ENCODE measurements around the gene C1orf74. TPM values are rescaled to one million over a fixed set of nuclear protein-coding genes. Genes with fewer than 3 reads are reported as not detected.

C1orf74 gene
- total RNA-seq = 0.11 TPM

DNA sequence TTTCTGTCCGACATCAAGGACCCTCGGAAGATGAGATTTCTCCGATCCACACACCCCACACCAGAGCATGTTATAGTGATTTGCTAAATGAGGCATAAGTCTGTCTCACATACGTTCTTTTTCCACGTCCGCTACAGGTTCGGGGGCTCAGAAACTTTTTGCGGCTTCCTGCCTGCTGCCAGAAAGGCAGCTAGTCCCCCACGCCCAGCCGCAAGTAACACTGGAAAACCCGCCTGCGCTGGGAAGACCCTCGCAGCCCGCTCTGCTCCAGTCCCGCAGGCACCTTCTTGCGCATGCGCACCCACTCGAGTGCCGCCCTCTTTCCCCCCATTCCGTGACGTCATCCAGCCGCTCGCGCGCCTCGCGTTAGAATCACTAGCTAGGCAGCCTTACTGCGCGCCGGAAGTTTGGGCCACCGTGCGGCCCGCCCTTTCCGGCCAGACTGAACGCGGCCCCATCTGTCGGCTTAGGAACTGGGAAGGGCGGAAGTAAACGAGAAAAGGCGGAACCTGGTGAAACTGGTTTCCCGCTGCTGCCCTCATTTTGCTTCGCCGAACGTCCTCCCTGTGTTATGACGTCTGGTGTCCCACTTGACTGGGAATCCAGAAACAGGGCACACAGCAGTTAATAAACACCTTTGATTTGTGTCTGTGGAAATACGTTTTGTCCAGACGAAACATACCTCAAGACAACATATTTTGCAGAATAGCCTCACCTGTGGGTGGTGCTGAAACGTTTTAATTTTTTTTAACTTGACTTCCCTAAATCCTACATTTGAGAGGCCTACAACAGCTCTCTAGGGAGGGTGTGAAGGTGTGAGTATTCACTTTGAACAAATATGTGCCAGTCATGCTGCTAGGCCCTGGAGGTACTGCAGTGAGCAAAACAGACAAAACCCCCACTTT, at the start of gene C1orf74:
Gene C1orf74 (minus strand): TSS at position 295 of the 905 bp plus-strand sequence. CDS start 925 bp downstream, outside the sequence.
- peak; percentile 93 to 100 for DNase-seq (ENCODE audit: low spot score in 2 of 2)
- TF ChIP-seq, protein P1, sequence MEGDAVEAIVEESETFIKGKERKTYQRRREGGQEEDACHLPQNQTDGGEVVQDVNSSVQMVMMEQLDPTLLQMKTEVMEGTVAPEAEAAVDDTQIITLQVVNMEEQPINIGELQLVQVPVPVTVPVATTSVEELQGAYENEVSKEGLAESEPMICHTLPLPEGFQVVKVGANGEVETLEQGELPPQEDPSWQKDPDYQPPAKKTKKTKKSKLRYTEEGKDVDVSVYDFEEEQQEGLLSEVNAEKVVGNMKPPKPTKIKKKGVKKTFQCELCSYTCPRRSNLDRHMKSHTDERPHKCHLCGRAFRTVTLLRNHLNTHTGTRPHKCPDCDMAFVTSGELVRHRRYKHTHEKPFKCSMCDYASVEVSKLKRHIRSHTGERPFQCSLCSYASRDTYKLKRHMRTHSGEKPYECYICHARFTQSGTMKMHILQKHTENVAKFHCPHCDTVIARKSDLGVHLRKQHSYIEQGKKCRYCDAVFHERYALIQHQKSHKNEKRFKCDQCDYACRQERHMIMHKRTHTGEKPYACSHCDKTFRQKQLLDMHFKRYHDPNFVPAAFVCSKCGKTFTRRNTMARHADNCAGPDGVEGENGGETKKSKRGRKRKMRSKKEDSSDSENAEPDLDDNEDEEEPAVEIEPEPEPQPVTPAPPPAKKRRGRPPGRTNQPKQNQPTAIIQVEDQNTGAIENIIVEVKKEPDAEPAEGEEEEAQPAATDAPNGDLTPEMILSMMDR (IDR thresholded peaks at IDR 0.05) = no peak
- intact Hi-C loops (cut with DNase I) = loop anchor here (1.0 to 2.0 kb wide), 2 partner anchors 15 to 42 kb away; partner anchors contain the start of gene UTP25

DNA sequence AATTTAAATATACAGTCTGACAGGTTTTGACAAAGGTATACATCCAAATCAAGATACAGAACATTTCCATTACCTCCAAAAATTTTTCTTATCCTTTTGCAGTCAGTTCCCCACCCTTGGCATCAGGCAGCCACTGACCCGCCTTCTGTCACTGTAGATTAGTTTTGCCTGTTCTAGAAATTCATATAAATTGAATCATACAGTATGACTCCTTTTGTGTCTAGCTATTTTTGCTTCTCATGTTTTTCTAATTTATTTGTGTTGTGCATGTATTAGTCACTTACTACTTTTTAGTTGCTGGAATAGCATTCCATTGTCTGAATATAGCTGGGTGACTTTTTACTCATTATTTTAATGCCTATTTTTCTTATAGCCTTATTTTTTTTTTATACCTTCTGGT, 47.3 kb upstream of the C1orf74 start:
- DNase-seq (ENCODE audit: low spot score in 2 of 2) = no peak
- intact Hi-C loops (cut with DNase I) = no loop called here
- Histone ChIP-seq H3K4me3 (no peak overlapping the region), H3K27me3 (no peaks in the 10 kb centered on the region), H3K9me3 (no peaks in the 10 kb centered on the region), H3K27ac (no peak overlapping the region), H3K4me1 (peaks cover 0 to 12% of the 10 kb centered on the region in 2 donors), H3K36me3 (peaks cover 43 to 49% of the 10 kb centered on the region in 2 donors)
- TF ChIP-seq, protein P1 (IDR thresholded peaks at IDR 0.05) = no peak

More for the DNA sequence above, at the start of gene C1orf74:
- Histone ChIP-seq H3K4me3 (peak within 1 kb of the TSS; percentile 71 to 81), H3K27me3 (no peaks in the 10 kb centered on the region), H3K36me3 (no peaks in the 10 kb centered on the region), H3K9me3 (no peaks in the 10 kb centered on the region), H3K4me1 (peaks cover 0 to 12% of the 10 kb centered on the region in 2 donors), H3K27ac (peak within 1 kb of the TSS; percentile 75 to 85)

DNA sequence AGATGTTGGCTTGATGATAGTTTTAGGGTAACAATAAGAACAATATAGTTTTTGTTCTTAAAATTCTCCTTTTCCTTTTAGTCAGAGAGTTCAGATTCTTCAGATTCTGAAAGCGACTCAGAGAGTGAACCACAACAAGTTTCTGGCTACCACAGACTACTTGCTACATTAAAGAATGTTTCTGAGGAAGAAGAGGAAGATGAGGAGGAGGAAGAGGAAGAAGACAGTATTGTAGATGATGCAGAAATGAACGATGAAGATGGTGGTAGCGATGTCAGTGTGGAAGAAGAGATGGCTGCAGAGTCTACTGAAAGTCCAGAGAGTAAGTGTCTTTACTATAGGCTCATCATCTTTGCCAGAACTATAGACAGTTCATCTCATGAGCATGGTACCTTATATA, 46.4 kb upstream of the C1orf74 start:
- no peak for DNase-seq (ENCODE audit: low spot score in 2 of 2)
- Histone ChIP-seq H3K27ac (no peak overlapping the region), H3K27me3 (no peaks in the 10 kb centered on the region), H3K4me3 (no peak overlapping the region), H3K4me1 (peaks cover 0 to 12% of the 10 kb centered on the region in 2 donors), H3K36me3 (peaks cover 43 to 44% of the 10 kb centered on the region in 2 donors), H3K9me3 (no peaks in the 10 kb centered on the region)
- TF ChIP-seq, protein P1 (IDR thresholded peaks at IDR 0.05) = no peak
- intact Hi-C loops (cut with DNase I) = no loop called here

- peaks cover 37 to 38% of the 10 kb centered on the region in 2 donors for H3K36me3 ChIP-seq
- H3K9me3 ChIP-seq = no peaks in the 10 kb centered on the region
- no peak overlapping the region for H3K4me3 ChIP-seq
- intact Hi-C loops (cut with DNase I) = no loop called here
- TF ChIP-seq, protein P1 (IDR thresholded peaks at IDR 0.05) = no peak
- H3K27ac ChIP-seq = no peak overlapping the region
- H3K4me1 ChIP-seq = peaks cover 0 to 12% of the 10 kb centered on the region in 2 donors
- DNase-seq (ENCODE audit: low spot score in 2 of 2) = no peak
- no peaks in the 10 kb centered on the region for H3K27me3 ChIP-seq
These were observed 45.4 kb upstream of the C1orf74 start for GRCh38 chr1:209829716-209830115.

DNA sequence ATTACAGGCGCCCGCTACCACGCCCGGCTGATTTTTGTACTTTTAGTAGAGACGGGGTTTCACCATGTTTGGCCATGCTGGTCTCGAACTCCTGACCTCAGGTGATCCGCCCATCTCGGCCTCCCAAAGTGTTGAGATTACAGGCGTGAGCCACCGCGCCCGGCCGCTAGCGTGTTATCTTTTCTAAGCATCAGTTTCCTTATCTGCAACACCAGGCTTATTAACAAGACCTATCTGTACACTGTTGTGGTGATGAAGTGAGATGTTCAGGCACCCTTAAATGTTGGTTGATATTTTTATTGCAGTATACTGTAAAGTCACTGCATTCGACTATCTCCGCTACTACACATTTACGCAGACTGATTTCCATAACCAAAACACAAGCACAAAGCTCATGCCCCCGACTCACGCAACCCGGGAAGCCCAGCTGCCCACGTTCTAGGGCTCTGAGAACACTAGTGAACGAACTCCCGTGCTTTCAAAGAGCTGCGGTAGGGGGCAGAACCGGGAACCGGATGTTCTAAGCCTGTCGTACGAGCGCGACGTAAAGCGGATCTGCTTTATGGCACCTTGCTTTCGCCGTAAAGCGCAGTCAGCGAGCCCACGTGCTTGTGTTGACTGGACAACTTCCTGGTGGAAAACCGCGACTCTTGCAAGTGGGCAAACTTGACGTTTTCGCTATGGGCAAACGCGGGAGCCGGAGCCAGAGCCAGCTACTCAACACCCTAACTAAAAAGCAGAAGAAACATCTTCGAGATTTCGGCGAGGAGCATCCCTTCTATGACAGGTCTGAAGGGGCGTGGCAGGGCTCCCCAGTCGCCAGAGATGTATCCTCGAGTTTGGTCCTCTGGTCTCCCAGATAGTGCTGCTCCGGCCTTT, 43.3 kb upstream of the C1orf74 start, which contains the start of gene UTP25:
Gene UTP25 (plus strand): TSS at position 589 of the 879 bp plus-strand sequence. CDS start 92 bp downstream, at position 681.
- TF ChIP-seq, protein P1 (IDR thresholded peaks at IDR 0.05) = peak; percentile 60 to 78 (median 73)
- intact Hi-C loops (cut with DNase I) = loop anchor here (2.0 kb wide), 1 partner anchor 43 kb away; the partner anchor contains the start of gene C1orf74
- peak within 1 kb of the TSS; percentile 44 to 92 for H3K4me3 ChIP-seq
- H3K36me3 ChIP-seq = peaks cover 18% of the 10 kb centered on the region in 2 donors
- no peaks in the 10 kb centered on the region for H3K9me3 ChIP-seq
- H3K27me3 ChIP-seq = no peaks in the 10 kb centered on the region
- peaks cover 0 to 12% of the 10 kb centered on the region in 2 donors for H3K4me1 ChIP-seq
- peak within 1 kb of the TSS; percentile 68 to 72 for H3K27ac ChIP-seq
- peak; percentile 76 to 97 for DNase-seq (ENCODE audit: low spot score in 2 of 2)
